ENCODE results near the gene PEF1. TPM values are rescaled to one million over a fixed set of nuclear protein-coding genes. Genes with fewer than 3 reads are reported as not detected.

PEF1 gene
- polyA plus RNA-seq (2011; rRNA removed) (71.8 and 88.3 TPM in 2 replicates), polyA minus RNA-seq (2011; rRNA and poly(A)+ RNA removed) (78.5 and 91.7 TPM in 2 replicates)

GRCh38 chr1:31644560-31645273 lies at the start of gene PEF1:
PEF1 (minus strand) TSS chr1:31644876; CDS start chr1:31644864, 12 bp downstream.
- POLR2A ChIA-PET: interaction anchor here (0.6 to 1.9 kb wide), 9 partner anchors 26 to 749 kb away, joined by 3 to 9 read pairs (median 3); partner anchors contain the start of genes BSDC1 and HCRTR1
- H3K9me3 ChIP-seq (ENCODE audit: control insufficient read depth, insufficient read depth, low read length): no peaks in the 10 kb centered on the region
- peak; percentile 94 for DNase-seq (ENCODE audit: low read depth, low spot score)
- CTCF ChIA-PET: interaction anchor here (0.7 to 1.0 kb wide), 5 partner anchors 13 to 462 kb away, joined by 3 to 5 read pairs (median 3); no protein-coding TSS in a partner anchor
- peak within 1 kb of the TSS; percentile 99 for H3K27ac ChIP-seq (ENCODE audit: low read depth, low read length)
- H3K4me3 ChIP-seq (ENCODE audit: low read depth, low read length): peak within 1 kb of the TSS; percentile 95
- no peak for TF ChIP-seq CTCF (IDR thresholded peaks at IDR 0.05; ENCODE audit: low read depth, low read length)
- H3K27me3 ChIP-seq (ENCODE audit: control insufficient read depth, insufficient read depth, low read length): no peaks in the 10 kb centered on the region

GRCh38 chr1:31693231-31693630 lies 48.6 kb upstream of the PEF1 start:
- Histone ChIP-seq H3K27ac (ENCODE audit: low read depth, low read length) (no peak overlapping the region), H3K4me3 (ENCODE audit: low read depth, low read length) (no peak overlapping the region), H3K27me3 (ENCODE audit: control insufficient read depth, insufficient read depth, low read length) (no peaks in the 10 kb centered on the region), H3K9me3 (ENCODE audit: control insufficient read depth, insufficient read depth, low read length) (no peaks in the 10 kb centered on the region)
- POLR2A ChIA-PET: interaction anchor here (1.9 kb wide), 1 partner anchor 11 kb away, joined by 7 read pairs; the partner anchor contains the start of gene COL16A1
- no peak for TF ChIP-seq CTCF (IDR thresholded peaks at IDR 0.05; ENCODE audit: low read depth, low read length)
- CTCF ChIA-PET: no interaction called here
- DNase-seq (ENCODE audit: low read depth, low spot score): no peak

- Histone ChIP-seq H3K27ac (ENCODE audit: low read depth, low read length) (no peak overlapping the region), H3K27me3 (ENCODE audit: control insufficient read depth, insufficient read depth, low read length) (no peaks in the 10 kb centered on the region), H3K9me3 (ENCODE audit: control insufficient read depth, insufficient read depth, low read length) (no peaks in the 10 kb centered on the region), H3K4me3 (ENCODE audit: low read depth, low read length) (no peak overlapping the region)
- POLR2A ChIA-PET: interaction anchor here (3.0 kb wide), 1 partner anchor 9 kb away, joined by 15 read pairs; no protein-coding TSS in a partner anchor
- TF ChIP-seq CTCF (IDR thresholded peaks at IDR 0.05; ENCODE audit: low read depth, low read length): no peak
- CTCF ChIA-PET: no interaction called here
- DNase-seq (ENCODE audit: low read depth, low spot score): no peak
Measured at GRCh38 chr1:31691951-31692350, 47.3 kb upstream of the PEF1 start.

DNA sequence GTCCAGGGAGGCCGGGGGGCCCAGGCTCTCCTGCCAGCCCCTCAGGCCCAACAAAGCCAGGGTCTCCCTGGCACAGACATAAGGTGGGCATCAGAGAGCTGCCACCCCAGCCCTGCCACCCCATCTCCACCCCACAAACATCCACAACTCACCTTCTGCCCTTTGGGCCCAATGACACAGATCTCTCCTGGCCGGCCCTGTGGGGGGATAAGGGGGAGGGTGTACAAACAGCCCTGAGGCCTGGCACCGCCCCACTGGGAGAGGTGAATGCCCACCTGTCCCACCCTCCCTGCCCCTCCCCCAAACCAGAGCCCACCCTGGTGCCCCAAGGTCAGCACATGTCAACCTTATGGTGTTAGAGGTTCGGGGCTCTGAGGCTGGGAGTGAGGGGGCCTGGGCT lies 46.8 kb upstream of the PEF1 start:
- Histone ChIP-seq H3K4me3 (ENCODE audit: low read depth, low read length) (no peak overlapping the region), H3K27ac (ENCODE audit: low read depth, low read length) (peak overlapping the region; percentile 21), H3K9me3 (ENCODE audit: control insufficient read depth, insufficient read depth, low read length) (no peaks in the 10 kb centered on the region), H3K27me3 (ENCODE audit: control insufficient read depth, insufficient read depth, low read length) (no peaks in the 10 kb centered on the region)
- no peak for TF ChIP-seq CTCF (IDR thresholded peaks at IDR 0.05; ENCODE audit: low read depth, low read length)
- DNase-seq (ENCODE audit: low read depth, low spot score): no peak
- ChIA-PET CTCF (no interaction called here), POLR2A (interaction anchor here (1.0 to 3.0 kb wide), 3 partner anchors 9 to 24 kb away, joined by 3 to 15 read pairs (median 4); partner anchors contain the start of gene COL16A1)

DNA sequence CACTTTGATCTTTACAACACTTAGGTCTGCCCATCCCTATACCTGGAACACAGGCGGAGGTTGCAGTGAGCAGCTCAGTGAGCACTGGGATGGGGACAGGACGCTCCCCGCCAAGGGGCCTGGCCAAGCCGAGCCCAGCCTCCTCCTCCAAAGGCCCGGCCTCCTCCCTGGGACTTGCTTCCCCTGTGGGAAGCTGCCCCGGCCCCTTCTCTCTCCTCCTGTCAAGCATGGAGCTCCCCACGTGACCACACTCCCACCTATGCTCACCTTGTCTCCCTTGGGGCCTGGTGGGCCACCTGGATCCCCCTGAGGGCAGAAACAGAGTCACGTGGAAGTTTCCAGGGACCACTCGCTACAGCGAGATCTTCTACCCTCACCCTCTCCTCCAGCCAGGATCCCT lies 46.2 kb upstream of the PEF1 start:
- no peak for TF ChIP-seq CTCF (IDR thresholded peaks at IDR 0.05; ENCODE audit: low read depth, low read length)
- H3K27ac ChIP-seq (ENCODE audit: low read depth, low read length): peak overlapping the region; percentile 21
- no peak for DNase-seq (ENCODE audit: low read depth, low spot score)
- CTCF ChIA-PET: interaction anchor here (1.1 to 1.7 kb wide), 4 partner anchors 20 to 27 kb away, joined by 3 to 5 read pairs (median 4); no protein-coding TSS in a partner anchor
- H3K4me3 ChIP-seq (ENCODE audit: low read depth, low read length): no peak overlapping the region
- no peaks in the 10 kb centered on the region for H3K9me3 ChIP-seq (ENCODE audit: control insufficient read depth, insufficient read depth, low read length)
- POLR2A ChIA-PET: interaction anchor here (0.6 to 3.0 kb wide), 5 partner anchors 10 to 46 kb away, joined by 3 to 15 read pairs (median 4); partner anchors contain the start of gene COL16A1
- no peaks in the 10 kb centered on the region for H3K27me3 ChIP-seq (ENCODE audit: control insufficient read depth, insufficient read depth, low read length)

Measured in AG04450 (cell line).